ENCODE data around the gene CAMTA1.
"Not testable (repeated sequence)": the region's sequence is repeated elsewhere in the genome, so short reads cannot be mapped to it uniquely, and the experiment has no call there.

The CAMTA1 gene

DNA sequence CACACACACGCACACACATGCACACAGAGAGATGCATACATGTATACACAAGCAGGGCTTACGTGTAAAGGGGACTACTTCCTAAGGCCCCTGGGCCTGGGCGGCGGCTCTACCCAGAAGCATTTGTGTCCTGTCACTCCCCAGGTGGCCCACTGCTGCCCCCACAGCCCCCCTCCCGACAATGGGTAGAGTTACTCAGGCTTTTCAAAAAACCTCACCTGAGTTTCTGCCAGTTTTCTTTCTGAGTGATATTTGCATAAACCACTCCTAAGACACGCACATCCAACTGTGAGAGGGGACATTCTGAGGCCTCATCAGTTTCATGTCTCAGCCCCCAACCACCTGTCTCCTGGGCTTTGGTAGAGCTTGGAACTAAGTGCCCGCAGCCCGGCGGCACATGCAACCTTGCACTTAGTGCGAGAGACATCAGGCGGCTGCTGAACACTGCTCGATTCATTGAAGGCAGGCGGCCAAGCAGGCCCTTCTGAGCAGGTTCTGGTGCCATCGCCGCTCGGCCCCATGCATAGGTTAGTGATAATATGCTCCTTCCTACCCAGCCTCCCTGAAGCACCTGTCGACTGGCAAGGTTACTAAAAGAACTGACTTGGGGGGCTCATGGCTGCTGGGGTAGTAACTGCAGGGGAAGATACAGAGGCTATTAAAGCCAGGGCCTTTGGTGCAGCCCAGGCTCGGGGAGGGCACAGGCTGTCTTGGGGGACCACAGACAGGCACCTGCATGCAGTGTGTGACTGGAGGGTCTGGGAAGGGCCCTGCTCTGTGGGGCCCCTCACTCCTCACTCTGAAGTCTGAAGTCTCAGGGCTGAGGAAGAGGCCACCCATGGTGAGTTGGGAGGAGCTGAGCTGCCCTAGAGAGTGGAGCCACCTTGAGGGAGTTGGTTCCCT, 621.6 kb downstream of the CAMTA1 start:
- DNase-seq, result no peak

DNA sequence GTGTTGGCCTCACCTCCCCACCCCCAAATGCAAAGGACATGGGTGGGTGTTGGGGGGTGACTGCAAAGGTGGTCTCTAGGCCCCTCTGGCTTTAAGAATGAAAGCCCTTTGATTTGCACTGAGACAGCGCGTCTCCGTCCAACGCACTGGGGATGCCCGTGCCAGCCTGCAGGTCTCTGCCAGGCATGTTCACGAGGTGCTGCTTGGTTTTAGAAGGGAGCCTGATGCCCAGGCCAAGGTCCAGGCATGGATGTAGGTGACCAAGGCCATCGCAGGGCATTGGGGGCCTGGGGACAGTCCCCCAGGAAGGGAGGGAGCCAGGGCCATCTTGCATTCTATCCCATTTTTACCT, 622.3 kb downstream of the CAMTA1 start:
- DNase-seq, result no peak

GRCh38 chr1:7407980-7408770, 622.9 kb downstream of the CAMTA1 start:
- no peak for DNase-seq

GRCh38 chr1:7408771-7409150, 623.5 kb downstream of the CAMTA1 start:
- no peak for DNase-seq

DNA sequence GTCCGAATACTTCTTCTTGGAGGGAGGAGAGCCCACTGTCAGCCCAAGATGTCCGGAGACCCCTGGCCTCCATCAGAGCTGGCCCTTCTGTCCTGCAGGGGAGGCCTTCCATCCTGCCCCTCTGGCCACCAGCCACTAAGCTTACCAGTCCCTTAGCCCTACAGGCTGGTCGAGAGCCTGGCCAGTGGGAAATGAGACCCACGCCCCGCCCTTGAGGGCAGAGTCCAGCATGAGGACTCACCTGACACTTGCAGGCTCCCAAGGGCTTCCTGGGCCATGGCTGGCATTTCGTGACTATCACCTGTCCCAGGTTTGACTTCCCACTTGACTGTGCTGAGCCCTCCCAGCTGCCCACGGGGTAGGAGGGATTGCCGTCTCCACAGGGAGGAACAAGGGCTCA, 624.0 kb downstream of the CAMTA1 start:
- no peak for DNase-seq

- no peak for DNase-seq
Observed at GRCh38 chr1:7410156-7410555, 624.9 kb downstream of the CAMTA1 start.

GRCh38 chr1:7417618-7418017, 632.4 kb downstream of the CAMTA1 start:
- DNase-seq, result not testable (repeated sequence)

DNA sequence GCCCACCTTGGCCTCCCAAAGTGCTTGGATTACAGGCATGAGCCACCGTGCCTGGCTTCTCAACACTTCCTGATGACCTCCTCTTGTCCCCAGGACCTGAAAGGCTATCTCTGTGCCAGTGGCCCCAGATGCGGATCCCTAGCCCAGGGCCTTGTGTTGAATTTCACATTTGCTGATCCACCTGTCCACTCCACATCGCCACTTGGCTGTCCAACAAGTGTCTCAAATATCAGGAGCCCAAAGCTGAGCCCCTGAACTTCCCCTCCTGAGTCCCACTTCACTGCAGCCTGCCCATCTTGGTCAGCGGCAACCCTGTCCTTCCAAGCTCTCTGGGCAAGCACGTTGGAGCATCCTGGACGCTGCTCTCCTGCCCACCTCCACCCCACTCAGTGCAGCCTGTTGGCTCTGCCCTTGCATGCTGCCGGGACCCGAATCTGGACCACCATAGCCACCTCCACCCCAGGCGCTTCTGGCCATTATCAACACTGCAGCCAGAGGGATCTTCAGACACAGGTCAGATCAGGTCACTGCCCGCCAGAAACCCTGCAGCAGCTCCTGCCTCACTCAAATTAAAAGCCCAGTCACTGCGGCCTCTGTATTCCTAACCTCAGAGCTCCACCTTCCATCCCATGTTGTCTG, 633.3 kb downstream of the CAMTA1 start:
- no peak for DNase-seq

- no peak for DNase-seq
Observed at GRCh38 chr1:7420098-7420445, 634.8 kb downstream of the CAMTA1 start.

DNA sequence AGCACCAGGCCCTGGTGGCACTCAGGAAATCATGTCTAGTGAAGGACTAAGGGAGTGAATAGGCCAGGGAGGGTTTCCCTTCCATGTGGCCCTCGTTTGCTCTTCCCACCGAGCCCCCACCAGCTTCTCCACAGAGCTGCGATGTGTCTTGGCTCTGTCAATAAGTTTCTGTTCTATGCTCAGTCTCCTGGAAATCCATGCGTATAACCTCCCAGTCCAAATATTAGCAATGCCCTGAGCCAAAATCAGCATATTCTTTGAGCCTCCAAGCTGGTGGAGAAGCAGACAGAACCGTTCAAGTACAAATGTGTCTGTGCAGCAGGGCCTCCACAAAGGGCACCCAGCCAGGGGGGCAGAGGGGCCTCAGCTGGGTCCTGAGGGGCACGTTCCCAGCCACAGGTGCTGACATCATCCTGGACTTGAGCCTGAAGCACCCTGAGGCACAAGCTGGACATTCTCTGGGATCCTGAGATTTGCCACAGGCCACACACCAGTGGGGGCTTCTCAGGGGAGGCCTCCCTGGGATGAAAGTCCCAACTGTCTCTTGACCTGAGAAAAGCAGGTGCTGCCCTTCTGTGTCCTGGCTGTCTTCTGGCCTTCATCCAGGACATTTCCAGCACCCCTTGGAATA, 635.3 kb downstream of the CAMTA1 start:
- DNase-seq, result no peak

DNA sequence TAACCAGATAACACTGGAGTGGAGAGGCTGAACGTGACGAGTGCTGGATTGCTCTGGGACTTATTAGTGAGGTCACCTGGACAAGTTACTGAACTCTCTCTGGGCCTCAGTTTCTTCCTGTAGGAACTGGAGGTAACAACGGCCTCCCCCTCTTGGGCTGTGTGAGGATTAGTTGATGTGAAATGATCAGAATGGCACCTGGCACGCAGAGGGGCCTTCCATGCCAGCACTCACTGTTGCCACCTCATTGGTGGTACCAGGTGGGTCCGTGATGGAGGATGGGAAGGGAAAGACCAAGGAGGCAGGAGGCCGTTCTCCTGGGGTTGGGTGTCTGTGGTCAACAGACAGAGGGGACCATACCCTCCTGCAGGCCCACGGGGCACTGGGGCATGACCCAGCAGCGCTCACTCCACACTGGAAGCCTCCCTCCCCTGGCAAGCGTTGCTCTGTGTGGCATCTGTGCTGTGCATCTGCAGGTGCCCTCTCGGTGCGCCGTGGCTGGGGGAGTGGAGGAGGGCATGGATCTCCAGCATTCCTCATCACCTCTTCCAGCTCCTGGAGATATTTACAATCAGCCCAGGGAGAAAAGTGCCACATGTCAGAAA, 636.3 kb downstream of the CAMTA1 start:
- no peak for DNase-seq

DNA sequence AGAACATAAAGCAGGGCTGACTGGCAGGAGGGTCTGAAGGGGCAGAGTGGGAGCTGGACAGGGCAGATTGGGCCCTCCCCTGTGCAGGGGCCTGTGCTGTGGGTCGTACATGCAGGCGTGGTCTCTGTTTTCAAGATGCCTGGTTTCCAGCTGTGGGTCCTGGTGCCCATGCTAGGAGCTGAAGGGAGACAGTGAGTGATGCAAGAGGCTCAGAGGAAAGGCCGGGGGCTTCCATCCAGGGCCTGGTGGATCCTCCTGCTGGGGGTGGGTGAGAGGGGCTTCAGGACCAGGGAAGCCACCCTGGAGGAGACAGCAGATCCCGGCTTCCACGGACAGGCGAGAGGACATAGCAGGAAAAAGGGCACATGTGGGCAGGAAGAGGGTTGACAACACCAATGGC, 636.8 kb downstream of the CAMTA1 start:
- no peak for DNase-seq

DNA sequence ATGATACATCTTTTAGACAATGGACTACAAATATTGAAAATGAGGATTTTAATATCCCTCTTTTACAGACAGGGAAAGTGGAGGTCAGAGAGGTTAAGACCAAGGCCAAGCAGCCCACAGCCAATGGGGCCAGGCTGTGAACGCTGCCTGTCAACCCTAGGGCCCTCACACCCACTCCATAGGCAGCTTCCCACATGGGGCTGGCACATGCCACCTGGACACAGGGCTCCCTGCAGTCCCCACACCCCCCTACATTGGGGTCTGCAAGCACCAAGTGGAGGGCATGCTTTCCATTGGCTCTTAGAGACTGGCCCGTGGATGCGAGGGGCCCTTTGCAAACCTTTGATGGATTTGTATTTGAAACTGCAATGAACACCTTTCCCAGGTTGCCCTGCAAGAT, 637.3 kb downstream of the CAMTA1 start:
- no peak for DNase-seq

- peak; percentile 65 for DNase-seq
Observed at GRCh38 chr1:7422966-7423365, 637.7 kb downstream of the CAMTA1 start.

GRCh38 chr1:7424352-7424890, 639.2 kb downstream of the CAMTA1 start:
- DNase-seq, result no peak

GRCh38 chr1:7425229-7425628, 640.0 kb downstream of the CAMTA1 start:
- DNase-seq, result no peak

GRCh38 chr1:7425771-7426170, 640.5 kb downstream of the CAMTA1 start:
- DNase-seq, result no peak

- DNase-seq, result no peak
Observed at GRCh38 chr1:7426780-7427604, 641.7 kb downstream of the CAMTA1 start.

GRCh38 chr1:7427605-7428300, 642.5 kb downstream of the CAMTA1 start:
- no peak for DNase-seq

GRCh38 chr1:7429290-7429689, 644.0 kb downstream of the CAMTA1 start:
- DNase-seq, result no peak

DNA sequence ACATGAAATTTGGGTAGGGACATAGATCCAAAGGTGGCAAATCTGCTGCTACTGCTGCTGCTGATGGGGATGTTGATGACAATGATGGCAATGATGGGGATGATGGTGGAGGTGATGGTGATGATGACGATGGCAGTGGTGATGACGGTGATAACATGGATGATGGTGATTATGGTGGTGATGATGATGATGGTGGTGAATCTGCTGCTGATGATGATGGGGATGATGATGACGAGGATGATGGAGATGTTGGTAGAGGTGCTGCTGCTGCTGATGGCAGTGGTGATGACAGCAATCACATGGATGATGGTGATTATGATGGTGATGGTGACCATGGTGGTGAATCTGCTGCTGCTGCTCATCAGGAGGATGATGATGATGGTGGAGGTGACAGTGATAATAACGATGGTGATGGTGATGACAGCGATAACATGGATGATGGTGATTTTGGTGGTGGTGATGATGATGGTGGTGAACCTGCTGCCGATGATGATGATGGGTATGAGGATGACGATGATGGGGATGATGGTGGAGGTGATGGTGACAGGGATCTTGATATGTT, 644.9 kb downstream of the CAMTA1 start:
- no peak for DNase-seq

Data from NCI-H345 (cell line).